Karpas-422 (cell line): ENCODE measurements around the gene SRSF7. TPM values are rescaled to one million over a fixed set of nuclear protein-coding genes. Genes with fewer than 3 reads are reported as not detected.
"Not testable (repeated sequence)": the region's sequence is repeated elsewhere in the genome, so short reads cannot be mapped to it uniquely, and the experiment has no call there.

ENCODE experiments used
- DNase-seq: peaks from one replicate; pipeline ENCODE4 v3.0.0-alpha.2; 2015
- H2AFZ ChIP-seq: fragments of 200-600 bp; sonication (generic); 2 replicates; pipeline ENCODE4 v1.6.1; 2014; ENCODE audit warnings: antibody characterized with exemption, low read length, mixed read lengths
- H3K27ac ChIP-seq: fragments of 200-600 bp; sonication (generic); 2 replicates; pipeline ENCODE4 v1.5.1; 2014; ENCODE audit warnings: mild to moderate bottlenecking, low read length, moderate library complexity
- H3K27me3 ChIP-seq: fragments of 200-600 bp; sonication (generic); 2 replicates; pipeline ENCODE4 v1.6.1; 2014; ENCODE audit warnings: low read length, mixed read lengths
- H3K36me3 ChIP-seq: fragments of 200-600 bp; sonication (generic); 2 replicates; pipeline ENCODE4 v1.6.1; 2014; ENCODE audit warnings: low read length, mixed read lengths; ENCODE audit not compliant: insufficient read depth
- H3K4me1 ChIP-seq: fragments of 200-600 bp; sonication (generic); 2 replicates; pipeline ENCODE4 v1.6.1; 2014; ENCODE audit warnings: mild to moderate bottlenecking, low read length, mixed read lengths
- H3K4me2 ChIP-seq: fragments of 200-600 bp; sonication (generic); 2 replicates; pipeline ENCODE4 v1.6.1; 2014; ENCODE audit warnings: low read length, low read depth, mild to moderate bottlenecking; ENCODE audit not compliant: poor library complexity, severe bottlenecking
- H3K4me3 ChIP-seq: fragments of 200-600 bp; sonication (generic); 2 replicates; pipeline ENCODE4 v1.5.1; 2014; ENCODE audit warnings: mild to moderate bottlenecking, antibody characterized with exemption, low read length, mixed read lengths
- H3K79me2 ChIP-seq: fragments of 200-600 bp; sonication (generic); 2 replicates; pipeline ENCODE4 v1.6.1; 2014; ENCODE audit warnings: mild to moderate bottlenecking, low read length, mixed read lengths
- H3K9ac ChIP-seq: fragments of 200-600 bp; sonication (generic); 2 replicates; pipeline ENCODE4 v1.6.0; 2014; ENCODE audit warnings: low read length
- H3K9me2 ChIP-seq: fragments of 200-600 bp; sonication (generic), shearing (Covaris generic); replicated peaks from 2 replicates; pipeline ENCODE4 v1.6.0; 2014; ENCODE audit warnings: mild to moderate bottlenecking, low read length, moderate library complexity; ENCODE audit not compliant: insufficient read depth
- H3K9me3 ChIP-seq: fragments of 300-700, 200-600 bp; sonication (generic); 2 replicates; pipeline ENCODE4 v1.6.1; 2014; ENCODE audit warnings: low read length, mixed read lengths
- H4K20me1 ChIP-seq: fragments of 200-600 bp; sonication (generic); 2 replicates; pipeline ENCODE4 v1.6.1; 2014; ENCODE audit warnings: mild to moderate bottlenecking, antibody characterized with exemption, low read length, low read depth; ENCODE audit not compliant: insufficient read depth
- total RNA-seq: library from RNA; depleted of rRNA; stranded (reverse); fragments of >200 nt; shearing (Covaris generic); gene quantifications from 2 replicates; pipeline ENCODE4 v1.2.3, GENCODE V29; 2014; ENCODE audit warnings: low replicate concordance

Gene SRSF7
- total RNA-seq, 1 experiment from 2014 or later: 176 TPM

DNA sequence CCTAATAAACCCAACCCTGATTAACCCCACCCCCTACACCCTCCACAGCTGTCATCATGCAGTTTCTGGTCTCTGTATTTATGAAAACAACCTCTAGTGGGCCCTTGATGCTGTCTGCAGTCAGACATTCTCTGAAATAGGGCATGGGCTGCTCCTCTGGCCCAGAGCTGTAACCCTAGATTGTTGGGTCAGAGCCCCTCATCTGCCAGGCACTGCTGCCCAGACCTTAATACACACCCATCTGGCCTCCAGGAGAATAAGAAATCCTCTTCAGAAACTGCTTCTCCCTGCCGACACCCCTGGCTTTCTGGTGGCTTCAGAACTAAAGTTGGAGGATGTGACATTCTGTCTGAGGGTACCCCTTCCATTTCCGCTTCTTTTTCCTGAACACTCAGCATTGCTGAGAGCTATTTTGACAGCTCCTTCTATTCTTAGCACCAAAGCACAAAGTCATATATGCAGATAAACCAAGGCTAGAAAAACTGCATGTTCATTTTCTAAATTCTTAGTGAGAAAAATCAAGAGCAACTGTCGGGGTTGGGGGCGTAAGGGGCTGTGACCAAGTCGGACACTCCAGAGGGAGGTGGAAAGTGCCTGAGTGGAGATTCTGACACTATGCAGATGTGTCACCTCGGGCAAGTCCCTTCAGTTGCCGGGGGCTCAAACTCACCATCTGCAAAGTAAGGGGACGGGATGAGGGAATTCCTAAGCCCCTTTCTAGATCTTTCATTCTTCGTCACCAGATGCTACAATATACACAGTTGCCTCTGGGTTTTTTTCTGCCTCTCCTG is 28.7 kb downstream of the SRSF7 start:
- Histone ChIP-seq H3K4me1 (peaks cover 28% of the 10 kb centered on the region), H3K9me3 (no peaks in the 10 kb centered on the region), H3K9ac (peak overlapping the region; percentile 36; the same call in 1 of the 2 replicates), H3K4me2 (peak overlapping the region; percentile 35), H3K36me3 (no peaks in the 10 kb centered on the region), H4K20me1 (no peaks in the 10 kb centered on the region), H3K27ac (no peak overlapping the region), H3K9me2 (no peaks in the 10 kb centered on the region), H3K4me3 (no peak overlapping the region), H2AFZ (no peak overlapping the region), H3K79me2 (no peaks in the 10 kb centered on the region), H3K27me3 (no peaks in the 10 kb centered on the region)
- DNase-seq: peak; percentile 61

- H3K9ac ChIP-seq: no peak overlapping the region
- H4K20me1 ChIP-seq: no peaks in the 10 kb centered on the region
- no peaks in the 10 kb centered on the region for H3K9me2 ChIP-seq
- no peaks in the 10 kb centered on the region for H3K79me2 ChIP-seq
- no peak overlapping the region for H3K27ac ChIP-seq
- no peaks in the 10 kb centered on the region for H3K27me3 ChIP-seq
- peaks cover 25% of the 10 kb centered on the region for H3K4me1 ChIP-seq
- DNase-seq: no peak
- H3K4me2 ChIP-seq: no peak overlapping the region
- H3K9me3 ChIP-seq: no peaks in the 10 kb centered on the region
- no peaks in the 10 kb centered on the region for H3K36me3 ChIP-seq
- H3K4me3 ChIP-seq: no peak overlapping the region
- H2AFZ ChIP-seq: no peak overlapping the region
Observed at GRCh38 chr2:38720613-38721241, 30.4 kb downstream of the SRSF7 start.

DNA sequence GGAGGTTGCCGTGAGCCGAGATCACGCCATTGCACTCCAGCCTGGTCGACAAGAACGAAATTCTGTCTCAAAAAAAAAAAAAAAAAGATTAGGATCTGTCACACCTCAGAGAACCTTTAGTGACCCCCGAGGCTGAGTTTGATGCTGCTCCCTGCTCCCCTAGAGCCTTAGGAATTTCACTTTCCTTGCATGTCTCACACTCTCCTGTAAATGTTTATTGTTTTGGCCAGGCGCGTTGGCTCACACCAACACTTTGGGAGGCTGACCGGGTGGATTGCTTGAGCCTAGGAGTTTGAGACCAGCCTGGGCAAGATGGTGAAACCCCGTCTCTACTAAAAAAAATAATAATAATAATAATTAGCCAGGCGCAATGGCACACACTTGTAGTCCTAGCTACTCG is 31.5 kb downstream of the SRSF7 start:
- H2AFZ ChIP-seq: no peak overlapping the region
- H3K4me1 ChIP-seq: peaks cover 22% of the 10 kb centered on the region
- no peaks in the 10 kb centered on the region for H3K9me2 ChIP-seq
- no peak overlapping the region for H3K27ac ChIP-seq
- H3K9ac ChIP-seq: no peak overlapping the region
- no peaks in the 10 kb centered on the region for H3K36me3 ChIP-seq
- no peak for DNase-seq
- H3K4me2 ChIP-seq: no peak overlapping the region
- no peak overlapping the region for H3K4me3 ChIP-seq
- no peaks in the 10 kb centered on the region for H3K27me3 ChIP-seq
- H3K9me3 ChIP-seq: no peaks in the 10 kb centered on the region
- no peaks in the 10 kb centered on the region for H4K20me1 ChIP-seq
- H3K79me2 ChIP-seq: no peaks in the 10 kb centered on the region

- Histone ChIP-seq H3K27me3 (no peaks in the 10 kb centered on the region), H3K9ac (no peak overlapping the region), H3K27ac (no peak overlapping the region), H3K4me1 (peaks cover 22% of the 10 kb centered on the region), H3K36me3 (no peaks in the 10 kb centered on the region), H3K9me3 (no peaks in the 10 kb centered on the region), H3K4me3 (no peak overlapping the region), H4K20me1 (no peaks in the 10 kb centered on the region), H3K79me2 (no peaks in the 10 kb centered on the region), H2AFZ (no peak overlapping the region), H3K4me2 (no peak overlapping the region), H3K9me2 (no peaks in the 10 kb centered on the region)
- no peak for DNase-seq
Observed at GRCh38 chr2:38718601-38719000, 32.6 kb downstream of the SRSF7 start.

GRCh38 chr2:38716185-38716584 is 35.0 kb downstream of the SRSF7 start:
- H3K36me3 ChIP-seq: no peaks in the 10 kb centered on the region

GRCh38 chr2:38714941-38715340 is 36.2 kb downstream of the SRSF7 start:
- not testable (repeated sequence) for H4K20me1 ChIP-seq, H3K79me2 ChIP-seq, H3K27ac ChIP-seq, H3K4me2 ChIP-seq, H2AFZ ChIP-seq, H3K4me3 ChIP-seq, H3K9me2 ChIP-seq, H3K9ac ChIP-seq, H3K4me1 ChIP-seq, H3K27me3 ChIP-seq, DNase-seq, H3K36me3 ChIP-seq, H3K9me3 ChIP-seq

More at GRCh38 chr2:38716185-38716584, 35.0 kb downstream of the SRSF7 start:
- Histone ChIP-seq H3K27me3 (no peaks in the 10 kb centered on the region), H3K9ac (no peak overlapping the region), H3K4me2 (no peak overlapping the region), H3K4me1 (peaks cover 9% of the 10 kb centered on the region), H4K20me1 (no peaks in the 10 kb centered on the region), H3K4me3 (no peak overlapping the region), H3K9me3 (no peaks in the 10 kb centered on the region), H3K27ac (no peak overlapping the region), H3K79me2 (no peaks in the 10 kb centered on the region), H2AFZ (no peak overlapping the region), H3K9me2 (no peaks in the 10 kb centered on the region)
- no peak for DNase-seq

- no peak for DNase-seq
- H3K27ac ChIP-seq: no peak overlapping the region
- no peaks in the 10 kb centered on the region for H3K9me2 ChIP-seq
- no peaks in the 10 kb centered on the region for H3K9me3 ChIP-seq
- no peak overlapping the region for H3K9ac ChIP-seq
- no peaks in the 10 kb centered on the region for H3K36me3 ChIP-seq
- H2AFZ ChIP-seq: no peak overlapping the region
- H3K4me1 ChIP-seq: peaks cover 19% of the 10 kb centered on the region
- no peaks in the 10 kb centered on the region for H3K27me3 ChIP-seq
- H4K20me1 ChIP-seq: no peaks in the 10 kb centered on the region
- H3K4me2 ChIP-seq: no peak overlapping the region
- no peak overlapping the region for H3K4me3 ChIP-seq
- H3K79me2 ChIP-seq: no peaks in the 10 kb centered on the region
Observed at GRCh38 chr2:38713338-38713737, 37.8 kb downstream of the SRSF7 start.

- H3K27ac ChIP-seq: no peak overlapping the region
- H3K79me2 ChIP-seq: no peaks in the 10 kb centered on the region
- H4K20me1 ChIP-seq: no peaks in the 10 kb centered on the region
- no peak overlapping the region for H3K4me2 ChIP-seq
- H3K27me3 ChIP-seq: no peaks in the 10 kb centered on the region
- H3K36me3 ChIP-seq: no peaks in the 10 kb centered on the region
- H3K9ac ChIP-seq: no peak overlapping the region
- no peak for DNase-seq
- no peak overlapping the region for H2AFZ ChIP-seq
- no peaks in the 10 kb centered on the region for H3K9me3 ChIP-seq
- H3K4me1 ChIP-seq: peaks cover 20% of the 10 kb centered on the region
- H3K9me2 ChIP-seq: no peaks in the 10 kb centered on the region
- no peak overlapping the region for H3K4me3 ChIP-seq
Observed at GRCh38 chr2:38712871-38713270, 38.3 kb downstream of the SRSF7 start.
